ENCODE data around the gene SERPINA6.
"Not testable (repeated sequence)": the region's sequence is repeated elsewhere in the genome, so short reads cannot be mapped to it uniquely, and the experiment has no call there.

Gene SERPINA6

DNA sequence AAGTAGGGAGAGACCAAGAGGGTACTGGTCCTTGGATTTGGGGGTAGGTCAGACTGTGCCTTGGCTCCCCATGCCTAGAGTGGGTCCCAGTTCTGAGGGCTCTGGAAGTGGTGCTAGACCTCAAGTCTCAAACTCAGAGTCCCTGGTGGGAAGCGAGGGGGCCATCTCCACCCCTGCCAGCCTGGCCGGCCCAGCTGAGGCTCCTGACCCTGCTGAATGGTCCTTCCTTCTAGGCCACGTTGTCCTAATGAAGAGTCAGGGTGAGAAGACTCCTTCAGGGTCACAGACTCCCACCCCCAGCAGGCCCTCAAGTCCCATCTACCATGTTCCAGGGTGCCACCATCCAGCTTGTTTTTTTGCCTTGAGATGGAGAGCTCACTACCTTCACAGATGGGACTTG lies 12.9 kb downstream of the SERPINA6 start:
- no peaks in the 10 kb centered on the region for H3K36me3 ChIP-seq

DNA sequence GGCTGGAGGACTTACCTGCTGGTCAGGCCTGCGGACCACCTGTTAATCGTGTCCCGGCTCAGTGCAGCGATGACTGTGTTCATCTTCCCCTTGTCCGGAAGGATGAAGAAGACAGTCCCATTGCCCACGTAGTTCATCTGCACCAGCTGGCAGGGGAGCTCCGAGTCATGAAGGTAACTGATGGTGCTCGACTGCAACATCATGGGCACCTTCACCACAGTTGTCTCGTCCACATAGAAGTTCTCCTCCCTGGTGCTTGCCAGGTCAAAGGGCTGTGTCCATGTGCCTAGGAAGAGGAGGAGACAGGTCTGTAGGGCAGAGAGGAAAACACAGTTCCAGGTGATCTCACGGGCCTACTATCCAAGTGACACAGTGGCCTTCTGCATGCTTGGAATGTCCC lies 13.4 kb downstream of the SERPINA6 start:
- no peak overlapping the region for H3K9ac ChIP-seq
- no peaks in the 10 kb centered on the region for H3K27me3 ChIP-seq
- H4K20me1 ChIP-seq: no peaks in the 10 kb centered on the region
- no peak overlapping the region for H3K4me2 ChIP-seq
- no peaks in the 10 kb centered on the region for H3K4me1 ChIP-seq
- no peak overlapping the region for H3K4me3 ChIP-seq
- no peak overlapping the region for H3K27ac ChIP-seq
- H3K9me3 ChIP-seq: peaks cover 8% of the 10 kb centered on the region
- no peaks in the 10 kb centered on the region for H3K36me3 ChIP-seq
- TF ChIP-seq Cebpa-rat (IDR thresholded peaks at IDR 0.05): no peak

More for the DNA sequence above, 12.9 kb downstream of the SERPINA6 start:
- Histone ChIP-seq H3K27me3 (no peaks in the 10 kb centered on the region), H4K20me1 (no peaks in the 10 kb centered on the region), H3K27ac (no peak overlapping the region), H3K4me1 (no peaks in the 10 kb centered on the region), H3K9me3 (peaks cover 8% of the 10 kb centered on the region), H3K4me3 (no peak overlapping the region), H3K4me2 (no peak overlapping the region), H3K9ac (no peak overlapping the region)
- no peak for TF ChIP-seq Cebpa-rat (IDR thresholded peaks at IDR 0.05)

DNA sequence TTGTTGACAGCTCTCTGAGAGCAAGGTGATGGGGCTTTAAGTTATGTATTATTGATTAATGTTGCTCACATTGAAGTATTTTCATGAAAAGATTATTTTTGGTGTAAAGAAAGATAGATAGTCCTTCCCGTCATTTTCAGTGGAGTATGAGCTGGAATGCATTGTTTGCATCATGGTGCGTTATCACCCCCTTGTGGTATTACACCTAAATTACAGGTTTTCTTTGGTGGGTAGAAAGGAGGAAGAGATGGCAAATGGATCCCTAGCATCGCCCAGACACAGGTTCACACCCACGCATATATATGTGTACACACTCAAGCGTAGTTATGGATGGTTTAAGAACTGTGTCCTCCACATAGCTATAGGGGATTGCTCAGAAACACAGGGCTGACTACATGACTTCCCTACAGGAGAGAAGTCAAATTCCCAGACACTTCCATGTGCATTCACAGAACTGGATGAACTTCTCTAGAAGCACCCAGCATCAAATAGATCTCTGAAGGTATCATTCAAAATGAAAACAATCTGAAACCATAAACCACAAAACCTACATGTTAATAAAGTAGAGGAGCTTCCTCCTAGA lies 15.6 kb downstream of the SERPINA6 start:
- no peak overlapping the region for H3K27ac ChIP-seq
- H4K20me1 ChIP-seq: no peaks in the 10 kb centered on the region
- no peak for TF ChIP-seq Cebpa-rat (IDR thresholded peaks at IDR 0.05)
- H3K27me3 ChIP-seq: no peaks in the 10 kb centered on the region
- no peaks in the 10 kb centered on the region for H3K36me3 ChIP-seq
- H3K4me1 ChIP-seq: no peaks in the 10 kb centered on the region
- H3K4me2 ChIP-seq: no peak overlapping the region
- no peak overlapping the region for H3K4me3 ChIP-seq
- H3K9me3 ChIP-seq: peaks cover 11% of the 10 kb centered on the region; the same call in 1 of the 2 replicates
- H3K9ac ChIP-seq: no peak overlapping the region

DNA sequence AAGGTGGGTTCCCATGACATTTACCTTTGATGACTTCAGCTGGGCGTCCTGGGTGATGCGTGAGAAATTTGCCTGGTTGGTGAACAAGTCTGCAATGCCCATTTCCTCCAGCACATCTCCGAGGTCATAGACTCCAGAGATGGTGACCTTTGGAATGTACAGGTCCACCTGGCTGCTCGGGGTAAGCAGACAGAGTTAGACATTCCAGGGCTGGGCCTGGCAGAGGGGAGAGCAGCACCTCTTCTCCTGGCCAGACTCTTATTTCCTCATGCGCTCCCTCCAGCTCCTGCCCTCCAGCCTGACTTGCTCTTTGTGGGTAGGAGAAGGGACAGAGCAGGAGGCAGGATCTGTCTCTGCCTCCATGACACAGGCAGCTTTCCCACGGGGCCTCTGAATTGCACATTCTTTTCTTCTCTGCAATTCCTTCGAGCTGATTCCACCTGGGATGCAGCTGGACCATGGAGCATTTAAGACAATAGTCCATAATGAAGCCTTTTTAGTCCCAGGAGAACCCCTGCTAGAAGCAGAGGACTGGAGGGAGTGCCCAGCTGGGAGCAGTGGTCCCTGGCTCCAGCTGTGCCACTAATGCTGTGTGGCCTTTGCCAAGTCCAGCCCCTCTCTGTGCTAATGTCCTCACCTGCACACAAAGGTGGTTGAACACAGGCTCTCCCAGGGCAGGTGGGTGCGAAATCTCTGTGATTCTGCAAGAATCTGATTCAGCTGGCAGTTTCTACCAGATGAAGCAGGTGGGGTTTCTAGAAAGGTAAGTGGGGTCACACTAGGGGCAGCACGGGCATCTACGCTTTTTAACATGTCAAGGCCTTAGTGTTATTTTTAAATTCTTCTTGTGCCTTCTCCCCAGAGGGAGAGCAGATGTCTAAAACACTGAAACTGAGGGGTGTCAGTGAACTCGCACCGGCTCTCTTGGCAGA lies 16.8 kb downstream of the SERPINA6 start:
- Histone ChIP-seq H4K20me1 (no peaks in the 10 kb centered on the region), H3K27ac (no peak overlapping the region), H3K4me3 (no peak overlapping the region), H3K36me3 (no peaks in the 10 kb centered on the region), H3K4me1 (no peaks in the 10 kb centered on the region), H3K27me3 (no peaks in the 10 kb centered on the region), H3K9ac (no peak overlapping the region), H3K4me2 (no peak overlapping the region), H3K9me3 (peaks cover 14% of the 10 kb centered on the region; the same call in 1 of the 2 replicates)
- no peak for TF ChIP-seq Cebpa-rat (IDR thresholded peaks at IDR 0.05)

DNA sequence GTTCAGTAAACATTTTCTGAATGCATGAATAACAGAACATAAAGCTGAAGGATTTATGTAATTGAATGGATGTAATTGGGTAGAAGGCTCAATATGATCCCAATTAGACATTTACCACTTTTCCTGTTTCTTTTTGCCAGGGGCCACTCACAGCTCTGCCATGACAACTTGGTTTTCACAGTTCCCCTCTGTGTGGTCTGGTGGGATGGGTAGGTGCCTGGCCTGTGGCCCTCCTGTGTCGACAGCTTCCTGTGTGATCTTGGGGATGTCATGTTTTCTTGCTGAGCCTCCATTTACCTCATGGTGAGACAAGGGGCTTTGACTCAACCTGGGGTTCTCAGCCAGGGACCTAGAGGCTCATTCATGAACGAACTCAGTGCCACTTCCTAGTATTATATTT lies 17.5 kb downstream of the SERPINA6 start:
- H3K9ac ChIP-seq: no peak overlapping the region

DNA sequence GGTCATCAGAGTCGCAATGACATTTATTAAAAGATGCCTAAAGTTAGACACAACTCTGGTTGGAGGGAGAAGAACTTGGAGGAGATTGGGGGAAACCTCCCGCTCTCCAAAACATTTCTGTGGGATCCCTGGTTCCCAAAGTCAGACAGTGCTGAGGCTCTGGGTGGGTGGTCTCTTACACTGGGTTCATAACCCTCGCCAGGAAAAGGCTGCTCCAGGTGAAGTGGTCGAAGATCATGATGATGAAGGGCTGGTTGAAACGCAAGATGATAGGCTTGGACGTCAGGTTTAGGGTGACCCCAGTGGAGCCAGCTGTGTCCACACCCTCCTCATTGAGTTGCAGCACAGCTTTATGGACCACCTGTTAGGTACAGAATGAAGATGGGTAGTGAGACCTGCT lies 18.9 kb downstream of the SERPINA6 start:
- Histone ChIP-seq H4K20me1 (no peaks in the 10 kb centered on the region), H3K27me3 (no peaks in the 10 kb centered on the region), H3K4me2 (no peak overlapping the region), H3K9me3 (peaks cover 19% of the 10 kb centered on the region; the same call in 1 of the 2 replicates), H3K36me3 (no peaks in the 10 kb centered on the region), H3K27ac (no peak overlapping the region), H3K4me3 (no peak overlapping the region), H3K4me1 (no peaks in the 10 kb centered on the region), H3K9ac (no peak overlapping the region)
- no peak for TF ChIP-seq Cebpa-rat (IDR thresholded peaks at IDR 0.05)

More for the DNA sequence above, 17.5 kb downstream of the SERPINA6 start:
- H3K27me3 ChIP-seq: no peaks in the 10 kb centered on the region
- no peak overlapping the region for H3K4me2 ChIP-seq
- H3K36me3 ChIP-seq: no peaks in the 10 kb centered on the region
- TF ChIP-seq Cebpa-rat (IDR thresholded peaks at IDR 0.05): no peak
- H3K4me3 ChIP-seq: no peak overlapping the region
- H4K20me1 ChIP-seq: no peaks in the 10 kb centered on the region
- H3K4me1 ChIP-seq: no peaks in the 10 kb centered on the region
- H3K27ac ChIP-seq: no peak overlapping the region
- peaks cover 14% of the 10 kb centered on the region; the same call in 1 of the 2 replicates for H3K9me3 ChIP-seq

DNA sequence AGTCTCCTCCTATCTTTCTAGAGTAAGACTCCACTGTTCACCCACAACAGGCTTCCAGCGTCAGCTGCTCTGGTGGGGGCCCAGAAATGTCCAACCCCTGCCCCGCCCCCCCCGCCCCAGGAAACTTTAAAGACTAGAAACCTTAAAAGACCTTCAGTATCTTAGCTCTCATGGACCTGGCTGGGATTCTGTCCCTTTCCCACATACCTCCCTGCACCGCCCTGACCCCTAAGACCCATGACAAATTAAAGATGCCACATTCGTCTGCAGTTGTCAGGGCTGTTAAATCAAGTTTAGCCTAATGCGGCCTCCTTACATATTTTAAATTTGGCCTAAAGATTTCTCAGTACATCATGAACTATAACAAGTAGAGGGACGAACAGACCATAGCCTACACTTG lies 20.0 kb downstream of the SERPINA6 start:
- H4K20me1 ChIP-seq: no peaks in the 10 kb centered on the region
- no peak overlapping the region for H3K27ac ChIP-seq
- no peak overlapping the region for H3K4me3 ChIP-seq
- peaks cover 14% of the 10 kb centered on the region; the same call in 1 of the 2 replicates for H3K9me3 ChIP-seq
- no peaks in the 10 kb centered on the region for H3K27me3 ChIP-seq
- H3K9ac ChIP-seq: no peak overlapping the region
- no peaks in the 10 kb centered on the region for H3K4me1 ChIP-seq
- H3K4me2 ChIP-seq: no peak overlapping the region
- TF ChIP-seq Cebpa-rat (IDR thresholded peaks at IDR 0.05): no peak
- no peaks in the 10 kb centered on the region for H3K36me3 ChIP-seq

DNA sequence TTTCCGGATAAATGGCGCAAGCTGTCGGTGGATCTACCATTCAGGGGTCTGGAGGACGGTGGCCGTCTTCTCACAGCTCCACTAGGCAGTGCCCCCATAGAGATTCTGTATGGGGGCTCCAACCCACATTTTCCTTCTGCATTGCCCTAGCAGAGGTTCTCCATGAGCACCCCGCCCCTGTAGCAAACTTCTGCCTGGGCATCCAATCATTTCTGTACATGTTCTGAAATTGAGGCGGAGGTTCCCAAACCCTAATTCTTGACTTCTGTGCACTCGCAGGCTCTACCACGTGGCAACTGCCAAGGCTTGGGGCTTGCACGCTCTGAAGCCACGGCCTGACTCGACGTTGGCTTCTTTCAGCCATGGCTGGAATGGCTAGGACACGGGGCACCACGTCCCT lies 25.0 kb downstream of the SERPINA6 start:
- Histone ChIP-seq H3K27me3 (no peaks in the 10 kb centered on the region), H3K4me3 (no peak overlapping the region), H3K36me3 (no peaks in the 10 kb centered on the region), H3K4me2 (no peak overlapping the region), H3K9me3 (peaks cover 11% of the 10 kb centered on the region; the same call in 1 of the 2 replicates), H4K20me1 (no peaks in the 10 kb centered on the region), H3K4me1 (no peaks in the 10 kb centered on the region), H3K9ac (no peak overlapping the region), H3K27ac (no peak overlapping the region)
- TF ChIP-seq Cebpa-rat (IDR thresholded peaks at IDR 0.05): no peak

DNA sequence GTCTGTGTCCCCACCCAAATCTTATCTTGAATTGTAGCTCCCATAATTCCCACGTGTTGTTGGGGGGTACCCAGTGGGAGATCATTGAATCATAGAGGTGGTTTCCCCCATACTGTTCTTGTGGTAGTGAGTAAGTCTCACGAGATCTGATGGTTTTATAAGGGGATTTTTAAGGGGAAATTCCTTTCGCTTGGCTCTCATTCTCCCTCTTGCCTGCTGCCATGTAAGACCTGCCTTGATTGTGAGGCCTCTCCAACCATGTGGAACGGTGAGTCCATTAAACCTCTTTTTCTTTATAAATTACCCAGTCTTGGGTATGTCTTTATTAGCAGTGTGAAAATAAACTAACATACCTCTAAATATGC lies 27.0 kb downstream of the SERPINA6 start:
- H4K20me1 ChIP-seq, H3K4me3 ChIP-seq, H3K27me3 ChIP-seq, H3K27ac ChIP-seq, H3K4me2 ChIP-seq, H3K9me3 ChIP-seq, H3K9ac ChIP-seq, H3K4me1 ChIP-seq, H3K36me3 ChIP-seq: not testable (repeated sequence)
